ENCODE results near the gene PANX3. TPM values are rescaled to one million over a fixed set of nuclear protein-coding genes. Genes with fewer than 3 reads are reported as not detected.

PANX3 gene
- total RNA-seq (2014; rRNA removed), result not detected in 2 replicates
- percentile 12 among the genes with signal in this experiment for Bru-seq, nascent RNA
- BruChase-seq, experiment 1, labeled RNA remaining after a 6-hour chase, result percentile 22 among the genes with signal in this experiment
- percentile 24 among the genes with signal in this experiment for BruChase-seq, experiment 2, labeled RNA remaining after a 2-hour chase
- long read RNA-seq, result 0 reads

- Histone ChIP-seq H3K9me3 (ENCODE audit: low read length) (no peaks in the 10 kb centered on the region), H3K27me3 (ENCODE audit: low read length) (peaks cover 14% of the 10 kb centered on the region; the same call in 1 of the 2 replicates), H3K9me2 (replicated peaks; ENCODE audit: low read length) (no peaks in the 10 kb centered on the region), H3K4me1 (ENCODE audit: insufficient read depth, low read length) (no peaks in the 10 kb centered on the region), H3K9ac (ENCODE audit: low read length) (no peak within 1 kb of the TSS), H3F3A (ENCODE audit: low read length, unreplicated experiment) (no peaks in the 10 kb centered on the region), H3K79me2 (ENCODE audit: low read length) (no peaks in the 10 kb centered on the region), H4K20me1 (ENCODE audit: low read length) (no peaks in the 10 kb centered on the region), H3K27ac (ENCODE audit: low read length) (no peak within 1 kb of the TSS), H2AFZ (ENCODE audit: low read length) (no peak within 1 kb of the TSS), H3K36me3 (ENCODE audit: low read depth, low read length) (no peaks in the 10 kb centered on the region), H3K4me2 (ENCODE audit: low read length) (no peak within 1 kb of the TSS), H3K4me3 (ENCODE audit: low read length) (no peak within 1 kb of the TSS)
- no peak for DNase-seq
- ChIA-PET POLR2A (ENCODE audit: unreplicated experiment) (no interaction called here), CTCF (no interaction called here)
- no peak for ATAC-seq
- intact Hi-C loops (cut with micrococcal nuclease), result no loop called here
- no TSS peak for BruUV-seq (replicated peaks)
- no peak for TF ChIP-seq EZH2 (IDR thresholded peaks at IDR 0.05; ENCODE audit: low read length, unreplicated experiment)
- TF ChIP-seq CTCF (conservative IDR thresholded peaks at IDR 0.05; ENCODE audit: low read depth, low read length), result no peak
- TF ChIP-seq EZH2phosphoT487 (IDR thresholded peaks at IDR 0.05; ENCODE audit: borderline replicate concordance, low read length), result no peak
These were observed at the start of gene PANX3 for GRCh38 chr11:124611064-124611463. TSS of gene PANX3 (plus strand) at chr11:124611428. CDS start at chr11:124611557, 129 bp downstream.

- no peak within 1 kb of the TSS for H3K27ac ChIP-seq (ENCODE audit: low read length)
- peaks cover 90% of the 10 kb centered on the region for H3K27me3 ChIP-seq (ENCODE audit: low read length)
- H4K20me1 ChIP-seq (ENCODE audit: low read length), result no peaks in the 10 kb centered on the region
- H3F3A ChIP-seq (ENCODE audit: low read length, unreplicated experiment), result no peaks in the 10 kb centered on the region
- TF ChIP-seq CTCF (conservative IDR thresholded peaks at IDR 0.05; ENCODE audit: low read depth, low read length) (no peak), EZH2phosphoT487 (IDR thresholded peaks at IDR 0.05; ENCODE audit: borderline replicate concordance, low read length) (no peak), EZH2 (IDR thresholded peaks at IDR 0.05; ENCODE audit: low read length, unreplicated experiment) (no peak)
- DNase-seq (no peak), ATAC-seq (no peak)
- ChIA-PET CTCF (interaction anchor here (0.6 kb wide), 1 partner anchor 268 kb away, joined by 5 read pairs; no protein-coding TSS in a partner anchor), POLR2A (ENCODE audit: unreplicated experiment) (no interaction called here)
- no peaks in the 10 kb centered on the region for H3K79me2 ChIP-seq (ENCODE audit: low read length)
- no peak within 1 kb of the TSS for H2AFZ ChIP-seq (ENCODE audit: low read length)
- no peak within 1 kb of the TSS for H3K4me2 ChIP-seq (ENCODE audit: low read length)
- no peaks in the 10 kb centered on the region for H3K36me3 ChIP-seq (ENCODE audit: low read depth, low read length)
- H3K4me3 ChIP-seq (ENCODE audit: low read length), result no peak within 1 kb of the TSS
- BruUV-seq (replicated peaks), result no TSS peak
- H3K9ac ChIP-seq (ENCODE audit: low read length), result no peak within 1 kb of the TSS
- H3K4me1 ChIP-seq (ENCODE audit: insufficient read depth, low read length), result no peaks in the 10 kb centered on the region
- H3K9me2 ChIP-seq (replicated peaks; ENCODE audit: low read length), result no peaks in the 10 kb centered on the region
- intact Hi-C loops (cut with micrococcal nuclease), result no loop called here
- no peaks in the 10 kb centered on the region for H3K9me3 ChIP-seq (ENCODE audit: low read length)
These were observed 41.5 kb upstream of the PANX3 start, which contains the start of gene OR8A1 for GRCh38 chr11:124569697-124570096. TSS of gene OR8A1 (plus strand) at chr11:124569997. CDS start at chr11:124570120, 123 bp downstream.

- TF ChIP-seq EZH2phosphoT487 (IDR thresholded peaks at IDR 0.05; ENCODE audit: borderline replicate concordance, low read length) (no peak), CTCF (conservative IDR thresholded peaks at IDR 0.05; ENCODE audit: low read depth, low read length) (no peak), EZH2 (IDR thresholded peaks at IDR 0.05; ENCODE audit: low read length, unreplicated experiment) (no peak)
- Histone ChIP-seq H3K9me3 (ENCODE audit: low read length) (no peaks in the 10 kb centered on the region), H3K4me2 (ENCODE audit: low read length) (no peak overlapping the region), H3K4me3 (ENCODE audit: low read length) (no peak overlapping the region), H3F3A (ENCODE audit: low read length, unreplicated experiment) (no peaks in the 10 kb centered on the region), H3K27ac (ENCODE audit: low read length) (no peak overlapping the region), H3K36me3 (ENCODE audit: low read depth, low read length) (no peaks in the 10 kb centered on the region), H4K20me1 (ENCODE audit: low read length) (no peaks in the 10 kb centered on the region), H2AFZ (ENCODE audit: low read length) (no peak overlapping the region), H3K9ac (ENCODE audit: low read length) (no peak overlapping the region), H3K4me1 (ENCODE audit: insufficient read depth, low read length) (no peaks in the 10 kb centered on the region), H3K9me2 (replicated peaks; ENCODE audit: low read length) (no peaks in the 10 kb centered on the region), H3K27me3 (ENCODE audit: low read length) (peaks cover 90% of the 10 kb centered on the region), H3K79me2 (ENCODE audit: low read length) (no peaks in the 10 kb centered on the region)
- ATAC-seq (no peak), DNase-seq (no peak)
- ChIA-PET POLR2A (ENCODE audit: unreplicated experiment) (no interaction called here), CTCF (interaction anchor here (0.6 kb wide), 1 partner anchor 269 kb away, joined by 5 read pairs; no protein-coding TSS in a partner anchor)
- BruUV-seq (replicated peaks), result no TSS peak
- intact Hi-C loops (cut with micrococcal nuclease), result no loop called here
These were observed 41.1 kb upstream of the PANX3 start for GRCh38 chr11:124570160-124570559.
